Small intestine (tissue), 7 donors: ENCODE data around the gene STK16. TPM values are rescaled to one million over a fixed set of nuclear protein-coding genes. Genes with fewer than 3 reads are reported as not detected.

ENCODE experiments used
- DNase-seq, 2 donors: peaks; one replicate each; pipeline versions ENCODE4 v3.0.0 to v3.0.0-alpha.2; 2013
- FAIRE-seq: peaks from 2 replicates; lab custom pipeline; 2012; peaks lifted over from hg19 to GRCh38; lab: Jason Lieb, UNC
- H3K27ac ChIP-seq, 3 donors: one replicate each; pipeline ENCODE4 v1.5.1; 2013; ENCODE audit warnings: low read length in 2 of 3, mild to moderate bottlenecking in 2 of 3, control low read depth in 1 of 3, inconsistent platforms in 1 of 3, low read depth in 1 of 3, moderate library complexity in 1 of 3
- H3K27me3 ChIP-seq, 3 donors: one replicate each; pipeline ENCODE4 v1.6.1; 2013; ENCODE audit warnings: low read length in 3 of 3, inconsistent platforms in 1 of 3; ENCODE audit not compliant: control insufficient read depth in 3 of 3, insufficient read depth in 3 of 3
- H3K36me3 ChIP-seq, 3 donors: one replicate each; pipeline ENCODE4 v1.6.1; 2013; ENCODE audit warnings: low read length in 3 of 3, inconsistent platforms in 1 of 3, low read depth in 1 of 3, mild to moderate bottlenecking in 1 of 3, moderate library complexity in 1 of 3; ENCODE audit not compliant: control insufficient read depth in 3 of 3, insufficient read depth in 2 of 3
- H3K4me1 ChIP-seq, 3 donors: one replicate each; pipeline ENCODE4 v1.6.1; 2013; ENCODE audit warnings: low read length in 2 of 3, inconsistent platforms in 1 of 3, low read depth in 1 of 3, mild to moderate bottlenecking in 1 of 3, moderate library complexity in 1 of 3; ENCODE audit not compliant: control insufficient read depth in 3 of 3, insufficient read depth in 2 of 3
- H3K4me3 ChIP-seq, 3 donors: one replicate each; pipeline ENCODE4 v1.5.1; 2013; ENCODE audit warnings: low read length in 3 of 3, control low read depth in 1 of 3, inconsistent platforms in 1 of 3, low read depth in 1 of 3, mild to moderate bottlenecking in 1 of 3, moderate library complexity in 1 of 3
- H3K9me3 ChIP-seq, 2 donors: one replicate each; pipeline ENCODE4 v1.6.1; 2013; ENCODE audit warnings: low read depth in 1 of 2, low read length in 1 of 2; ENCODE audit not compliant: control insufficient read depth in 2 of 2, insufficient read depth in 1 of 2
- WGBS, 3 donors: extraction: QIAGEN DNeasy Blood & Tissue Kit; methylation state at CpG; one replicate each; pipeline ENCODE4 v1.1.7; 2013; 5-methylcytosine and 5-hydroxymethylcytosine counted together
- polyA plus RNA-seq, 4 donors: library from polyadenylated mRNA; stranded (reverse) in 3 of 4; unstranded in 1 of 4; fragments of 200-250 nt in 3 of 4; fragments of 120-200 nt in 1 of 4; gene quantifications; one replicate each; pipeline versions ENCODE4 v1.2.1 to v1.2.3, GENCODE V29; 2013
- donor health status: healthy with polysubstance abuse.
- donor health status: control.
- donor health status: control.
- donor health status: Bipolar disorder and iron deficiency.
- donor health status: healthy.

STK16 gene
- polyA plus RNA-seq, 4 donors = 31.1 to 53.4 (median 42.6) TPM

DNA sequence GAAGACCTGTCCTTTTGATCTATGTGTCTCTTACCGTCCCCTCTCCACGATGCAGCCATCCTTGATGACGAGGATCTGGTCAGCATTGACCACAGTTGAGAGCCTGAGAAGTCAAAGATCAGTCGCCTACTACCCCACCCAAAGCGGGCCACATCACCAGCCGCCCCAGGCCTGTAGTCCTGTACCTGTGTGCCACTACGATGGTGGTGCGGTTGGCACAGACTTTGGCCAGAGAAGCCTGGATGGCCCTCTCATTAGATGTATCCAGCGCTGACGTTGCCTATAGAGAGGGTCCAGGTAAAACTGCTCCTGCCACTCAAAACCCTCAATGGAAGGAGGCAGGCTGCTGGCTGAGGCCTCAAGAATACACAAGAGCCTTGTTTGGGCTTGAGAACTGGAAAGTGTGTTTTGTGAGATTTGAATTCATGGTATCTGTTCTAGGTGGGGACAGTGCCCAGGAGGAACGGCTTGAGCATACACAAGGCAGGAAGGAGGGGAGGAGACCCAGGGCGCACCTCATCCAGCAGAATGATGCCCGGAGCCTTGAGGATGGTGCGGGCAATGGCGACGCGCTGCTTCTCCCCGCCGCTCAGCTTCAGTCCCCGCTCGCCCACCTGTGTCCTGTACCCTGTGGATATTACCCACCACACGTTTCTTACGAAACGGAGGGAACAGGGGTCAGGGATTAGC lies 34.9 kb upstream of the STK16 start:
- Histone ChIP-seq H3K27me3 (no peaks in the 10 kb centered on the region), H3K4me1 (peaks cover 0 to 18% (median 0%) of the 10 kb centered on the region in 3 donors), H3K27ac (peak overlapping the region in 1 of 3 donors; percentile 45), H3K9me3 (no peaks in the 10 kb centered on the region), H3K36me3 (peaks cover 5 to 72% (median 9%) of the 10 kb centered on the region in 3 donors), H3K4me3 (no peak overlapping the region)
- no peak for DNase-seq
- 94 to 96% (median 94%) methylated on average over 23 to 24 of the region's 24 CpGs for WGBS, 3 donors
- FAIRE-seq = no peak

DNA sequence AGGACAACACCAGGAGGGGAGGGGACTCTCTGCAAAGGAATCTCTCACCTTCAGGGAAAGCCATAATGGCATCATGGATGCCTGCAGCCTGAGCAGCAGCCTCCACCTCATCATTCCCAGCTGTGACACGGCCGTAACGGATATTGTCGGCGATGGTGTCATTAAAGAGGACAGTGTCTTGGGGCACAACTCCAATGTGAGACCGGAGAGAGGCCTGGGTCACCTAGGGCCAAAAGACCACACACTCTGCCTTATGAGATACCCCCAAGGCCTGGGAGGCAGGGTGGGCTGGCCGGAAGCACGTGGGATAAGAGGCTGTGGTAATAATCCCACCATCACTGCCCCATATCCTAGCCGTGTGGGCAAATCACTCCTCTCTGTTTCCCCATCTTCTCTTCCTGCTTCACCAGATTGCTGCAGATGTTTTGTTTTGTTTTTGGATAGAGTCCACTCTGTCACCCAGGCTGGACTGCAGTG lies 34.4 kb upstream of the STK16 start:
- peak overlapping the region in 2 of 3 donors; percentile 27 to 45 for H3K27ac ChIP-seq
- H3K36me3 ChIP-seq = peaks cover 5 to 78% (median 11%) of the 10 kb centered on the region in 3 donors
- no peaks in the 10 kb centered on the region for H3K27me3 ChIP-seq
- DNase-seq (no peak), FAIRE-seq (no peak)
- H3K4me3 ChIP-seq = no peak overlapping the region
- 91 to 94% (median 91%) methylated on average over 9 of the region's 9 CpGs for WGBS, 3 donors
- H3K9me3 ChIP-seq = no peaks in the 10 kb centered on the region
- H3K4me1 ChIP-seq = peaks cover 0 to 17% (median 0%) of the 10 kb centered on the region in 3 donors

DNA sequence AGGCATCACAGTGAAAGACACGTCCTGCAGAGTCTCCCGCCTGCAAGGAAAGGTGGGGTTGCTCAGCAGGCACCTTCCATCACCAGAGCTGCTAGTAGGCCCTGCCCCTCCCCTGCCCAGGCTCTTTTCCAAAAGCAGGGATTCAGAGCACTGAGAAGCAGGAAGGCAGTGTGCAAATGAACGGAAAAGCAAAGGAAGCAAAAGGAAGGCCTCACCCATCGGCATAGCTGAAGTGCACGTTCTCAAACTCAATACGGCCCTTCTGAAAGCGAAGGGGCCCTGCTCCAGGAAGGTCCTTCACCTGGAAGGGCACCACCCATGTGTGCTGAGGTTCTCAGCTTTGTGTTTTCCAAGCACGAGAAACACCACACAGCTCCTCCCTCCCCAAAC lies 32.3 kb upstream of the STK16 start:
- FAIRE-seq (no peak), DNase-seq (no peak)
- peaks cover 0 to 23% (median 0%) of the 10 kb centered on the region in 3 donors for H3K4me1 ChIP-seq
- no peaks in the 10 kb centered on the region for H3K9me3 ChIP-seq
- no peaks in the 10 kb centered on the region for H3K27me3 ChIP-seq
- 89 to 93% (median 92%) methylated on average over 8 of the region's 8 CpGs for WGBS, 3 donors
- no peak overlapping the region for H3K4me3 ChIP-seq
- peaks cover 3 to 79% (median 11%) of the 10 kb centered on the region in 3 donors for H3K36me3 ChIP-seq
- no peak overlapping the region for H3K27ac ChIP-seq

DNA sequence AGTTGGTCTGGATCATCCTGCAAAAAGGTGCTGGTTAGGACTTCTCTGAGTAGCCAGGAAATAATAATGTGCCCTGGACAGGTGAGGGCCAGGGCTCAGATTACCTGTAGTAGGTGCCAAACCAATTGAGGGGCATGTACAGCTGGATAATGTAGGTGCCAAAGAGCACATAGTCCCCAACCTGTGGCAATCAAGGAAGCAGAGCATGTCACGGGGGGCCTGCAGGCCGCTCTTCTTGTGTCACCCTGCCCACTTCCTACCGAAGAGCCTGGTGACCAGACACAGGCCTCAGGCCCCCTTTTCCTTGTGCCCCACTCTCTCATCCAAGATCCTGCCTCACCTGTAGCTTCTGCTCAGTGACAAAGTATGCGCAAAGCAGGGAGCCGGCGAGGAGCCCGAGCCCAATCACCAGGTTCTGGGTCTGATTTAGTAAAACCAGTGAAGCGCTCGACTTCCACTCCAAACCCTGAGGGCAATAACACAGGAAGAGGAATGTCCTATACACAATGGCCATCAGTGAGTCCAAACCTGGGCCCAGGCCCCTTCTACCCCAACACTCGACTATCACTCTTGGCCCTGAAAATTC lies 31.7 kb upstream of the STK16 start:
- 94 to 95% (median 94%) methylated on average over 10 of the region's 10 CpGs for WGBS, 3 donors
- FAIRE-seq (no peak), DNase-seq (no peak)
- no peaks in the 10 kb centered on the region for H3K27me3 ChIP-seq
- no peak overlapping the region for H3K4me3 ChIP-seq
- H3K9me3 ChIP-seq = no peaks in the 10 kb centered on the region
- no peak overlapping the region for H3K27ac ChIP-seq
- H3K36me3 ChIP-seq = peaks cover 2 to 73% (median 6%) of the 10 kb centered on the region in 3 donors
- H3K4me1 ChIP-seq = peaks cover 0 to 25% (median 0%) of the 10 kb centered on the region in 3 donors

DNA sequence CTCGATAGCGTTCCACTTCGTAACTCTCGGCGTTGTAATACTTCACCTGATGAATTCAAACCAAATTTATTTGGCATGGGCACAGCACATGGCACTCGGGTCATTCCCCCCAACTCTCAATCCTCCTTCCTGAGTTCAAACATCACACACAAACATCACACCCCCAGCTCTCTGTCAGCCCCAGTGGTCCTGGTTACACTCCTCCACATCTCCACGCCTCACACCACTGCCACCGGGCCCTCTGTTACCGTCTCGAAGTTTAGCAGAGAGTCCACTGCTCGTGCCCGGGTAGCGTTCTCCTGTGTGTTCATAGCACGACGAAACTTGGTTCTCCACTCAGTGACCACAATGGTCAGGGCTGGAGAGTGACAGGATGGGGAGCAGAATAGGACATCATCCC lies 31.1 kb upstream of the STK16 start:
- FAIRE-seq (no peak), DNase-seq (no peak)
- H3K4me3 ChIP-seq = no peak overlapping the region
- H3K36me3 ChIP-seq = peaks cover 2 to 68% (median 4%) of the 10 kb centered on the region in 3 donors
- no peak overlapping the region for H3K27ac ChIP-seq
- peaks cover under 1 to 29% (median under 1%) of the 10 kb centered on the region in 3 donors for H3K4me1 ChIP-seq
- 96 to 98% (median 96%) methylated on average over 15 of the region's 15 CpGs for WGBS, 3 donors
- no peaks in the 10 kb centered on the region for H3K27me3 ChIP-seq
- no peaks in the 10 kb centered on the region for H3K9me3 ChIP-seq

DNA sequence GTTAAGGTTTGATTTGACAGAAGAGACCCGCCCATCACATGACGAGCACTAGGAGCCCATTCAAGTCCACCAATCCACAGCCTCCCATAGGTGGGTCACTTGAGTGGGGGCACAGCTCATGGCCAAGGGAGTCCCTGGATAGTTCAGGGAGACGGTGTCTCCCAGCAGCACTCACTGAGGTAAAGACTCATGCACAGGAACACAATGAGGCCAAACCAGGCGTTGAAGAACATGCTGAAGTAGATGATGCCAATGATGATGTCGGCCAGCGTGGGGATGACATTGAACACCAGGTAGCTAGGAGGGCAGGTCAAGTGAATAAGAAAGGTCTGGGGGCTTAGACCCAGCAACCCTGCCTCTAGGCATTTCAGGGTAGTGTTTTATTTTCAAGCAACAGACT lies 30.5 kb upstream of the STK16 start:
- Histone ChIP-seq H3K4me1 (peaks cover 4 to 35% (median 5%) of the 10 kb centered on the region in 3 donors), H3K27ac (no peak overlapping the region), H3K36me3 (peaks cover 2 to 68% (median 4%) of the 10 kb centered on the region in 3 donors), H3K27me3 (no peaks in the 10 kb centered on the region), H3K4me3 (no peak overlapping the region), H3K9me3 (no peaks in the 10 kb centered on the region)
- WGBS, 3 donors = 94 to 97% (median 95%) methylated on average over 6 of the region's 6 CpGs
- DNase-seq = no peak
- FAIRE-seq = no peak

DNA sequence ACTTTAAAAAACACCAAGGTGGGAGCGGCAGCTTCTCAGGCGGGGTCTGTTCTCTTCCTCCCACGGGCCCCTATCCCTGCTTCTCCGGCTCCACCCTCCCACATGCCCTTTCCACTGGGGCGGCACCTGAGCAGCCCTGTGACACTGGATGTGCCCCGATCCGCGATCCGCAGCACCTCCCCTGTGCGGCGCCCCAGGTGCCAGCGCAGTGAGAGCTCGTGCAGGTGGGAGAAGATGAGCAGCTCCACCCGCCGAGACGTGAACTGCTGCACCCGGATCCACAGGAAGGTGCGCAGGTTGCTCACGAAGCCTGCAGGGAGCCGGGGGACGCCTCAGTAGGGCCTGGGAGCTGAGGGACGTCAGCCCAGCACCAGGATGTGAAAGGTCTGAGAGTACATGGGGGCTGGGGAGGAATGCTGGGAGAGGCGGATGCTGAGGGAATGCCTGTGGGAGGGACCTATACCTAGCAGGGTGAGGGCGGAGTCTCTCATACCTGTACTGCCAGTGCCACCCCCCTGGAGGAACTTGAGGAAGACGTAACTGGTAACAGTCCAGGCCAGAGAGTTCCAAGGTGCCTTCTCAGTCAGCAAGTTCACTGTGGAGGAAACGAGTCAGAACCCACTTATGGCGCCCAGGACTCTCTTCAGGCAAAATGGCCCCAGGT lies 29.3 kb upstream of the STK16 start:
- FAIRE-seq = no peak
- Histone ChIP-seq H3K4me3 (no peak overlapping the region), H3K27me3 (no peaks in the 10 kb centered on the region), H3K4me1 (peaks cover 4 to 38% (median 5%) of the 10 kb centered on the region in 3 donors), H3K9me3 (no peaks in the 10 kb centered on the region), H3K27ac (no peak overlapping the region), H3K36me3 (peaks cover 5 to 68% (median 7%) of the 10 kb centered on the region in 3 donors)
- DNase-seq = no peak
- 90 to 92% (median 92%) methylated on average over 23 to 27 of the region's 27 CpGs for WGBS, 3 donors

DNA sequence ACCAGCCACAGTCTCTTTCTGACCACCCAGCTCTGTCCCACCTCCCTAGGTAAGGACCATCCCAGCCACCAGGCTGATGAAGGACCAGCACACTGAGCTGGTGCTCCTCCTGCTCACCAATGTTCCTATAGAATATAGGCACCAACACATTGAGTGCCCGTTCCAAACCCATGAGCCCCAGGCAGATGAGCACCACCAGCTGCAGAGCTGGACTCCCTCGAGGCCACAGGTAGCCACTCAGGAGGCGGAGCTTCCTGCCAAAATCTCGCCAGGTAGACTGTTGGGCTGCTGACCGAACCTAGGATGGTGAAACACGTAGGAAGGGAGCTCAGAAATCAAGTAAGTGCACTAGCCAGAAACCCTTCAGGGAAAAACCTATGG lies 28.8 kb upstream of the STK16 start:
- 87 to 90% (median 89%) methylated on average over 6 of the region's 6 CpGs for WGBS, 3 donors
- H3K27ac ChIP-seq = no peak overlapping the region
- FAIRE-seq (no peak), DNase-seq (no peak)
- H3K4me3 ChIP-seq = no peak overlapping the region
- H3K36me3 ChIP-seq = peaks cover 8 to 67% (median 8%) of the 10 kb centered on the region in 3 donors
- H3K9me3 ChIP-seq = no peaks in the 10 kb centered on the region
- H3K27me3 ChIP-seq = no peaks in the 10 kb centered on the region
- H3K4me1 ChIP-seq = peaks cover 4 to 38% (median 5%) of the 10 kb centered on the region in 3 donors
